OCI-LY3 (cell line): ENCODE results near the gene PLEKHA7.
"Not testable (repeated sequence)": the region's sequence is repeated elsewhere in the genome, so short reads cannot be mapped to it uniquely, and the experiment has no call there.

Experiments
- H2AFZ ChIP-seq: fragments of 200-600, 300-600 bp; shearing (Covaris generic); 2 replicates; pipeline ENCODE4 v1.6.0; 2014; ENCODE audit warnings: antibody characterized with exemption, low read depth, low read length
- H3K27ac ChIP-seq: fragments of 200-600, 300-600 bp; sonication (generic); 2 replicates; pipeline ENCODE4 v1.5.1; 2014; ENCODE audit warnings: mild to moderate bottlenecking, low read length, moderate library complexity, mixed read lengths
- H3K27me3 ChIP-seq: fragments of 200-600, 300-600 bp; sonication (generic); 2 replicates; pipeline ENCODE4 v1.6.1; 2014; ENCODE audit warnings: low read depth, low read length, mixed read lengths
- H3K36me3 ChIP-seq: fragments of 200-600, 300-600 bp; sonication (generic); replicated peaks from 2 replicates; pipeline ENCODE3; 2014; ENCODE audit warnings: low read depth, low read length, mixed read lengths
- H3K4me1 ChIP-seq: fragments of 300-600, 200-600 bp; sonication (generic); 2 replicates; pipeline ENCODE4 v1.6.1; 2014; ENCODE audit warnings: low read length, mixed read lengths
- H3K4me2 ChIP-seq: fragments of 200-600, 300-600 bp; sonication (generic); 2 replicates; pipeline ENCODE4 v1.6.1; 2014; ENCODE audit warnings: low read length, mixed read lengths
- H3K4me3 ChIP-seq: fragments of 300-600, 200-600 bp; sonication (generic); 2 replicates; pipeline ENCODE4 v1.5.1; 2014; ENCODE audit warnings: antibody characterized with exemption, mild to moderate bottlenecking, low read length, moderate library complexity
- H3K79me2 ChIP-seq: fragments of 300-600, 200-600 bp; shearing (Covaris generic); 2 replicates; pipeline ENCODE4 v1.6.1; 2014; ENCODE audit warnings: mild to moderate bottlenecking, low read length, mixed read lengths
- H3K9ac ChIP-seq: fragments of 300-600, 200-600 bp; shearing (Covaris generic); 2 replicates; pipeline ENCODE4 v1.6.0; 2014; ENCODE audit warnings: mild to moderate bottlenecking, low read length, moderate library complexity
- H3K9me3 ChIP-seq: fragments of 200-600, 300-600 bp; shearing (Covaris generic); 2 replicates; pipeline ENCODE4 v1.6.1; 2014; ENCODE audit warnings: low read length, mixed read lengths; ENCODE audit not compliant: insufficient read depth
- H4K20me1 ChIP-seq: fragments of 200-600, 300-600 bp; sonication (generic); 2 replicates; pipeline ENCODE4 v1.6.1; 2016; ENCODE audit warnings: low read length, mixed read lengths; ENCODE audit not compliant: insufficient read depth
- CTCF ChIP-seq: fragments of 200-600, 300-600 bp; sonication (generic); IDR thresholded peaks from 2 replicates; pipeline ENCODE4 v1.5.1; 2014; ENCODE audit warnings: antibody characterized with exemption, low read length, low read depth
- EZH2phosphoT487 ChIP-seq: fragments of 200-600 bp; shearing (Covaris generic); IDR thresholded peaks from 2 replicates; pipeline ENCODE4 v1.6.1; 2018; ENCODE audit warnings: antibody characterized with exemption, mixed run types, low read depth

The PLEKHA7 gene

GRCh38 chr11:16873289-16873688 lies 140.9 kb downstream of the PLEKHA7 start:
- TF ChIP-seq CTCF (no peak), EZH2phosphoT487 (no peak)
- Histone ChIP-seq H3K4me2 (no peak overlapping the region), H3K9me3 (no peaks in the 10 kb centered on the region), H3K4me1 (no peaks in the 10 kb centered on the region), H3K79me2 (no peaks in the 10 kb centered on the region), H3K36me3 (no peaks in the 10 kb centered on the region), H3K27ac (no peak overlapping the region), H3K4me3 (no peak overlapping the region), H2AFZ (no peak overlapping the region), H3K9ac (no peak overlapping the region), H3K27me3 (peaks cover 29% of the 10 kb centered on the region), H4K20me1 (no peaks in the 10 kb centered on the region)

GRCh38 chr11:16871368-16871767 lies 142.8 kb downstream of the PLEKHA7 start:
- H3K79me2 ChIP-seq: no peaks in the 10 kb centered on the region
- peaks cover 19% of the 10 kb centered on the region; the same call in 1 of the 2 replicates for H3K27me3 ChIP-seq
- H3K9me3 ChIP-seq: no peaks in the 10 kb centered on the region
- H3K36me3 ChIP-seq: no peaks in the 10 kb centered on the region
- no peaks in the 10 kb centered on the region for H4K20me1 ChIP-seq
- no peak overlapping the region for H3K4me2 ChIP-seq
- H3K4me1 ChIP-seq: no peaks in the 10 kb centered on the region
- H3K9ac ChIP-seq: no peak overlapping the region
- no peak overlapping the region for H3K4me3 ChIP-seq
- no peak overlapping the region for H3K27ac ChIP-seq
- no peak overlapping the region for H2AFZ ChIP-seq
- no peak for TF ChIP-seq EZH2phosphoT487
- TF ChIP-seq CTCF: no peak

GRCh38 chr11:16867097-16867496 lies 147.1 kb downstream of the PLEKHA7 start:
- no peaks in the 10 kb centered on the region for H3K4me1 ChIP-seq
- 0 out of 2 replicates have a peak, but pooled peaks cover 15% of the 10 kb centered on the region for H3K27me3 ChIP-seq
- H3K9ac ChIP-seq: no peak overlapping the region
- H4K20me1 ChIP-seq: no peaks in the 10 kb centered on the region
- no peaks in the 10 kb centered on the region for H3K79me2 ChIP-seq
- no peak overlapping the region for H3K4me2 ChIP-seq
- no peak overlapping the region for H2AFZ ChIP-seq
- no peak overlapping the region for H3K27ac ChIP-seq
- no peaks in the 10 kb centered on the region for H3K36me3 ChIP-seq
- no peak for TF ChIP-seq EZH2phosphoT487
- no peak for TF ChIP-seq CTCF
- no peak overlapping the region for H3K4me3 ChIP-seq
- H3K9me3 ChIP-seq: no peaks in the 10 kb centered on the region

- not testable (repeated sequence) for H3K9me3 ChIP-seq
Observed at GRCh38 chr11:16864428-16864827, 149.8 kb downstream of the PLEKHA7 start.

GRCh38 chr11:16863389-16863788 lies 150.8 kb downstream of the PLEKHA7 start:
- H3K4me2 ChIP-seq: no peak overlapping the region
- H3K9me3 ChIP-seq: no peaks in the 10 kb centered on the region
- H2AFZ ChIP-seq: no peak overlapping the region

More at GRCh38 chr11:16864428-16864827, 149.8 kb downstream of the PLEKHA7 start:
- not testable (repeated sequence) for H2AFZ ChIP-seq, H3K4me1 ChIP-seq, H3K27ac ChIP-seq, H3K79me2 ChIP-seq, H3K9ac ChIP-seq, H3K4me3 ChIP-seq, H4K20me1 ChIP-seq, H3K4me2 ChIP-seq, H3K36me3 ChIP-seq
- H3K27me3 ChIP-seq: peaks cover 19% of the 10 kb centered on the region

More at GRCh38 chr11:16863389-16863788, 150.8 kb downstream of the PLEKHA7 start:
- H3K36me3 ChIP-seq: no peaks in the 10 kb centered on the region
- no peaks in the 10 kb centered on the region for H3K79me2 ChIP-seq
- no peaks in the 10 kb centered on the region for H3K4me1 ChIP-seq
- H3K9ac ChIP-seq: no peak overlapping the region
- TF ChIP-seq CTCF: no peak
- TF ChIP-seq EZH2phosphoT487: no peak
- H3K27me3 ChIP-seq: peaks cover 19% of the 10 kb centered on the region
- H4K20me1 ChIP-seq: no peaks in the 10 kb centered on the region
- no peak overlapping the region for H3K4me3 ChIP-seq
- no peak overlapping the region for H3K27ac ChIP-seq
